Prostate gland (tissue), 2 donors: ENCODE measurements around the gene C1orf21. TPM values are rescaled to one million over a fixed set of nuclear protein-coding genes. Genes with fewer than 3 reads are reported as not detected.

Experiments
- DNase-seq: peaks from one replicate; pipeline ENCODE4 v3.0.0-alpha.2; 2019; ENCODE audit warnings: low spot score
- H3K27ac ChIP-seq, 2 donors: fragments of 200-600 bp; sonication (generic); 2 replicates each; pipeline ENCODE4 v1.5.1; 2017 to 2019
- H3K27me3 ChIP-seq: fragments of 200-600 bp; sonication (generic); replicated peaks from 2 replicates; pipeline ENCODE4 v1.5.1; 2019; ENCODE audit not compliant: insufficient read depth
- H3K36me3 ChIP-seq, 2 donors: fragments of 200-600 bp; sonication (generic); 1 replicate in 1 of 2; 2 replicates in 1 of 2; pipeline versions ENCODE4 v1.5.1 to v1.8.1; 2017 to 2019
- H3K4me1 ChIP-seq: fragments of 200-600 bp; sonication (generic); replicated peaks from 2 replicates; pipeline ENCODE4 v1.5.1; 2019
- H3K4me3 ChIP-seq, 2 donors: fragments of 200-600 bp; sonication (generic); 2 replicates each; pipeline ENCODE4 v1.5.1; 2017 to 2019
- H3K9me3 ChIP-seq: fragments of 200-600 bp; sonication (generic); 2 replicates; pipeline ENCODE4 v1.5.1; 2017
- CTCF ChIP-seq, 4 experiments: fragments of 200-600 bp in 2 of 4; fragments of 450-650 bp in 2 of 4; sonication (generic) in 2 of 4; IDR thresholded peaks; 1 replicate in 3 of 4; 2 replicates in 1 of 4; pipeline ENCODE4 v1.5.1; 2016 to 2019; ENCODE audit warnings: antibody characterized with exemption in 4 of 4, mild to moderate bottlenecking in 2 of 4, moderate library complexity in 2 of 4
- POLR2A ChIP-seq: fragments of 450-650 bp; IDR thresholded peaks from one replicate; pipeline ENCODE4 v1.6.1; 2016; ENCODE audit warnings: antibody characterized with exemption, mild to moderate bottlenecking
- POLR2AphosphoS5 ChIP-seq: sonication (generic); formaldehyde crosslinking; IDR thresholded peaks from one replicate; pipeline ENCODE4 v1.6.1; 2017; ENCODE audit warnings: antibody characterized with exemption
- WGBS: methylation state at CpG from one replicate; pipeline ENCODE4 v1.1.5; 2018; 5-methylcytosine and 5-hydroxymethylcytosine counted together
- intact Hi-C: fragments of 100-400 bp; cut with DNase I; formaldehyde crosslinking; loops from one replicate; pipeline ENCODE4 v1.14.2; 2022
- total RNA-seq, 2 donors: library from RNA; depleted of rRNA; stranded (reverse); fragments of >200 nt; gene quantifications; one replicate each; pipeline ENCODE4 v1.1.0, GENCODE V29; 2016

C1orf21 gene
- total RNA-seq, 2 donors from 2014 or later, result 28.8 to 79.3 TPM

GRCh38 chr1:184399192-184399847 lies 12.5 kb downstream of the C1orf21 start:
- Histone ChIP-seq H3K4me1 (no peaks in the 10 kb centered on the region), H3K27ac (no peak overlapping the region), H3K36me3 (no peaks in the 10 kb centered on the region), H3K27me3 (no peaks in the 10 kb centered on the region), H3K4me3 (no peak overlapping the region), H3K9me3 (no peaks in the 10 kb centered on the region)
- WGBS, result 49% methylated on average over 5 of the region's 5 CpGs
- intact Hi-C loops, result no loop called here
- DNase-seq, result no peak
- TF ChIP-seq CTCF (IDR thresholded peaks at IDR 0.05) (no peak), POLR2A (no peak), POLR2AphosphoS5 (no peak)

GRCh38 chr1:184403961-184404726 lies 17.3 kb downstream of the C1orf21 start:
- TF ChIP-seq CTCF (IDR thresholded peaks at IDR 0.05), result no peak
- TF ChIP-seq POLR2AphosphoS5, result no peak
- TF ChIP-seq POLR2A, result no peak
- Histone ChIP-seq H3K4me1 (no peaks in the 10 kb centered on the region), H3K4me3 (no peak overlapping the region), H3K36me3 (no peaks in the 10 kb centered on the region), H3K27ac (no peak overlapping the region), H3K9me3 (no peaks in the 10 kb centered on the region), H3K27me3 (no peaks in the 10 kb centered on the region)
- intact Hi-C loops, result no loop called here
- no peak for DNase-seq
- WGBS, result 90% methylated on average over 3 of the region's 3 CpGs

- Histone ChIP-seq H3K9me3 (no peaks in the 10 kb centered on the region), H3K36me3 (no peaks in the 10 kb centered on the region), H3K27me3 (no peaks in the 10 kb centered on the region), H3K4me3 (no peak overlapping the region), H3K27ac (no peak overlapping the region), H3K4me1 (no peaks in the 10 kb centered on the region)
- no peak for DNase-seq
- 59% methylated on average over 2 of the region's 2 CpGs for WGBS
- intact Hi-C loops, result no loop called here
- no peak for TF ChIP-seq POLR2AphosphoS5
- TF ChIP-seq POLR2A, result no peak
- TF ChIP-seq CTCF (IDR thresholded peaks at IDR 0.05), result no peak
These were observed 17.8 kb downstream of the C1orf21 start for GRCh38 chr1:184404727-184405027.

GRCh38 chr1:184405094-184405800 lies 18.4 kb downstream of the C1orf21 start:
- WGBS, result 70% methylated on average over 4 of the region's 4 CpGs
- H3K4me1 ChIP-seq, result no peaks in the 10 kb centered on the region
- intact Hi-C loops, result no loop called here
- no peaks in the 10 kb centered on the region for H3K27me3 ChIP-seq
- H3K4me3 ChIP-seq, result no peak overlapping the region
- no peak for DNase-seq
- H3K27ac ChIP-seq, result no peak overlapping the region
- no peaks in the 10 kb centered on the region for H3K9me3 ChIP-seq
- no peaks in the 10 kb centered on the region for H3K36me3 ChIP-seq
- TF ChIP-seq CTCF (IDR thresholded peaks at IDR 0.05), result no peak
- no peak for TF ChIP-seq POLR2AphosphoS5
- no peak for TF ChIP-seq POLR2A
